Testis (tissue), 3 donors: Measurements from ENCODE around the gene ZNF10. TPM values are rescaled to one million over a fixed set of nuclear protein-coding genes. Genes with fewer than 3 reads are reported as not detected.

Experiments used
- DNase-seq: peaks from one replicate; pipeline ENCODE4 v3.0.0-alpha.2; 2019
- H3K27ac ChIP-seq, 2 donors: fragments of 200-600 bp; sonication (generic); one replicate each; pipeline ENCODE4 v1.5.1; 2019
- H3K27me3 ChIP-seq: fragments of 200-600 bp; sonication (generic); one replicate; pipeline ENCODE4 v1.5.1; 2019
- H3K36me3 ChIP-seq: fragments of 200-600 bp; sonication (generic); one replicate; pipeline ENCODE4 v1.5.1; 2017; ENCODE audit warnings: low read depth; ENCODE audit errors: missing control alignments
- H3K4me1 ChIP-seq: fragments of 200-600 bp; sonication (generic); one replicate; pipeline ENCODE4 v1.5.1; 2019
- H3K4me3 ChIP-seq, 2 donors: fragments of 200-600 bp; sonication (generic); one replicate each; pipeline ENCODE4 v1.5.1; 2017 to 2019
- H3K9me3 ChIP-seq: fragments of 200-600 bp; sonication (generic); one replicate; pipeline ENCODE4 v1.5.1; 2017
- CTCF ChIP-seq, 3 experiments: fragments of 450-650 bp in 2 of 3; fragments of 200-600 bp in 1 of 3; sonication (generic) in 1 of 3; IDR thresholded peaks; one replicate each; pipeline ENCODE4 v1.5.1; 2016 to 2019; ENCODE audit warnings: antibody characterized with exemption in 3 of 3, mild to moderate bottlenecking in 2 of 3, moderate library complexity in 1 of 3
- POLR2A ChIP-seq: fragments of 450-650 bp; IDR thresholded peaks from one replicate; pipeline ENCODE4 v1.6.1; 2017; ENCODE audit warnings: antibody characterized with exemption, mild to moderate bottlenecking, moderate library complexity
- WGBS, 2 donors: methylation state at CpG; one replicate each; pipeline ENCODE4 v1.1.5; 2018; 5-methylcytosine and 5-hydroxymethylcytosine counted together
- intact Hi-C: fragments of 100-400 bp; cut with DNase I; formaldehyde crosslinking; loops from one replicate; pipeline ENCODE4 v1.15.1; 2023; ENCODE audit warnings: low total_unique reads
- polyA plus RNA-seq: library from polyadenylated mRNA; stranded (reverse); fragments of 350-450 nt; fragmentation: Illumina TruSeq; extraction: RNeasy Lipid Tissue Mini Kit (QIAGEN cat#74804); gene quantifications from one replicate; pipeline ENCODE4 v1.2.3, GENCODE V29; 2014; ENCODE audit warnings: low read depth, low replicate concordance; ENCODE audit not compliant: insufficient read depth
- total RNA-seq, 2 donors: library from RNA; depleted of rRNA; stranded (reverse); fragments of >200 nt; gene quantifications; one replicate each; pipeline ENCODE4 v1.2.3, GENCODE V29; 2016

Gene ZNF10
- total and polyA plus RNA-seq, 3 donors from 2014 or later: 20.4 to 40.5 (median 38.3) TPM

DNA sequence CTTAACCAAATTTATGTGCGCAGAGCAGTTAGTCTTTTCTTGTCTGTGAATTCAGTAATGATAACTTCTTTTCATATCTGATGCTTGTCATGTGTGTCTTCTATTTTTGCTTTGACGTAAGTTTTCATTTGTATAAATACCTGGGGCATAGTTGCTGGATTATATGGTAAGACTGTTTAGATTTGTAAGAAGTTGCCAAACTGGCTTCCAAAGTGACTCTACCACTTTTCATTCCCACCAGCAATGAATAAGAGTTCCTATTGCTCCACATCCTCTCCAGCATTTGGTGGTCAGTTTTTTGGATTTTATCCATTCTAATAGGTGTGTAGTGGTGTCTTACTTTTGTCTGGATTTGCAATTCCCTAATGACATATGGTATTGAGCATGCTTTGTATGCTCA lies 59.7 kb downstream of the ZNF10 start:
- H3K36me3 ChIP-seq: no peaks in the 10 kb centered on the region
- DNase-seq: no peak
- no peak overlapping the region for H3K4me3 ChIP-seq
- H3K27ac ChIP-seq: no peak overlapping the region
- WGBS, 2 donors: 99 to 100% methylated on average over 2 of the region's 2 CpGs
- H3K27me3 ChIP-seq: no peaks in the 10 kb centered on the region
- TF ChIP-seq POLR2A: no peak
- TF ChIP-seq CTCF (IDR thresholded peaks at IDR 0.05): no peak
- intact Hi-C loops: no loop called here
- no peaks in the 10 kb centered on the region for H3K9me3 ChIP-seq
- no peaks in the 10 kb centered on the region for H3K4me1 ChIP-seq

DNA sequence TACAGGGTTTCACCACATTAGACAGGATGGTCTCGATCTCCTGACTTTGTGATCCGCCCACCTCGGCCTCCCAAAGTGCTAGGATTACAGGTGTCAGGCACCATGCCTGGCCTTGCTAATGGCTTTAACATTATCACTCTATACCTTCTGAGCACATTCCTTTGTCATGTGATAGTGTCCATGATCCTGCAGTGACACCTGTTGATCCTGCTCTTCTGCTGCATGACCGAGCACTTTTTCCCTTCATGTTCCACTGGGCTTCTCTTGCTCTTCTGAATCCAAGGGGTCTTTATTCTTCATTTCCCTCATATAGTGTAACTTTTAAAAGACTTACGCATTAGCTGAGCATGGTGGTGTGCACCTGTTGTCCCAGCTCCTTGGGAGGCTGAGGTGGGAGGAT lies 62.4 kb downstream of the ZNF10 start:
- TF ChIP-seq CTCF (IDR thresholded peaks at IDR 0.05) (no peak), POLR2A (no peak)
- Histone ChIP-seq H3K27ac (no peak overlapping the region), H3K4me1 (no peaks in the 10 kb centered on the region), H3K27me3 (no peaks in the 10 kb centered on the region), H3K36me3 (peaks cover 4% of the 10 kb centered on the region), H3K9me3 (no peaks in the 10 kb centered on the region), H3K4me3 (no peak overlapping the region)
- intact Hi-C loops: no loop called here
- 96 to 98% methylated on average over 5 of the region's 5 CpGs for WGBS, 2 donors
- no peak for DNase-seq

GRCh38 chr12:133201888-133202287 lies 71.5 kb downstream of the ZNF10 start:
- no peak for DNase-seq
- intact Hi-C loops: no loop called here
- Histone ChIP-seq H3K27ac (no peak overlapping the region), H3K4me3 (no peak overlapping the region), H3K9me3 (no peaks in the 10 kb centered on the region), H3K4me1 (no peaks in the 10 kb centered on the region), H3K27me3 (no peaks in the 10 kb centered on the region), H3K36me3 (no peaks in the 10 kb centered on the region)
- WGBS, 2 donors: 53 to 99% methylated on average over 2 of the region's 2 CpGs
- TF ChIP-seq POLR2A (no peak), CTCF (IDR thresholded peaks at IDR 0.05) (no peak)

DNA sequence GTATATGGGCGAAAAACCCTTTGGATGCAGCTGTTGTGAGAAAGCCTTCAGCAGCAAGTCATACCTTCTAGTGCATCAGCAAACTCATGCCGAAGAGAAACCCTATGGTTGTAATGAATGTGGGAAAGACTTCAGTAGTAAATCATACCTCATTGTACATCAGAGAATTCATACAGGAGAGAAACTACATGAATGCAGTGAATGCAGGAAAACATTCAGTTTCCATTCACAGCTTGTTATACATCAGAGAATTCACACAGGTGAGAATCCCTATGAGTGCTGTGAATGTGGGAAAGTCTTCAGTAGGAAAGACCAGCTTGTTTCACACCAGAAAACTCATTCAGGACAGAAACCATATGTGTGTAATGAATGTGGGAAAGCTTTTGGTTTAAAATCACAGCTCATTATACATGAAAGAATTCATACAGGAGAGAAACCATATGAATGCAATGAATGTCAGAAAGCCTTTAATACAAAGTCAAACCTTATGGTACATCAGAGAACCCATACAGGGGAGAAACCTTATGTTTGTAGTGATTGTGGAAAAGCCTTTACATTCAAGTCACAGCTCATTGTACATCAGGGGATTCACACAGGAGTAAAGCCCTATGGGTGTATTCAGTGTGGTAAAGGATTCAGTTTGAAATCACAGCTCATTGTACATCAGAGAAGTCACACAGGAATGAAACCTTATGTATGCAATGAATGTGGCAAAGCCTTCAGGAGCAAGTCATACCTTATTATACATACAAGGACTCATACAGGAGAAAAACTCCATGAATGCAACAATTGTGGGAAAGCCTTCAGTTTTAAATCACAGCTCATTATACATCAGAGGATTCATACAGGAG lies 72.3 kb downstream of the ZNF10 start:
- Histone ChIP-seq H3K36me3 (no peaks in the 10 kb centered on the region), H3K27ac (no peak overlapping the region), H3K9me3 (no peaks in the 10 kb centered on the region), H3K4me1 (no peaks in the 10 kb centered on the region), H3K4me3 (no peak overlapping the region), H3K27me3 (no peaks in the 10 kb centered on the region)
- no peak for TF ChIP-seq CTCF (IDR thresholded peaks at IDR 0.05)
- no peak for TF ChIP-seq POLR2A
- no peak for DNase-seq
- intact Hi-C loops: no loop called here
- WGBS, 2 donors: 95 to 97% methylated on average over 2 of the region's 2 CpGs
